ENCODE results near the gene MPRIP.

- no peak for TF ChIP-seq POLR2A (IDR thresholded peaks at IDR 0.05)
- TF ChIP-seq, protein P1, sequence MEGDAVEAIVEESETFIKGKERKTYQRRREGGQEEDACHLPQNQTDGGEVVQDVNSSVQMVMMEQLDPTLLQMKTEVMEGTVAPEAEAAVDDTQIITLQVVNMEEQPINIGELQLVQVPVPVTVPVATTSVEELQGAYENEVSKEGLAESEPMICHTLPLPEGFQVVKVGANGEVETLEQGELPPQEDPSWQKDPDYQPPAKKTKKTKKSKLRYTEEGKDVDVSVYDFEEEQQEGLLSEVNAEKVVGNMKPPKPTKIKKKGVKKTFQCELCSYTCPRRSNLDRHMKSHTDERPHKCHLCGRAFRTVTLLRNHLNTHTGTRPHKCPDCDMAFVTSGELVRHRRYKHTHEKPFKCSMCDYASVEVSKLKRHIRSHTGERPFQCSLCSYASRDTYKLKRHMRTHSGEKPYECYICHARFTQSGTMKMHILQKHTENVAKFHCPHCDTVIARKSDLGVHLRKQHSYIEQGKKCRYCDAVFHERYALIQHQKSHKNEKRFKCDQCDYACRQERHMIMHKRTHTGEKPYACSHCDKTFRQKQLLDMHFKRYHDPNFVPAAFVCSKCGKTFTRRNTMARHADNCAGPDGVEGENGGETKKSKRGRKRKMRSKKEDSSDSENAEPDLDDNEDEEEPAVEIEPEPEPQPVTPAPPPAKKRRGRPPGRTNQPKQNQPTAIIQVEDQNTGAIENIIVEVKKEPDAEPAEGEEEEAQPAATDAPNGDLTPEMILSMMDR (IDR thresholded peaks at IDR 0.05), result no peak
These were observed 111.5 kb downstream of the MPRIP start for GRCh38 chr17:17153709-17154108.

All from body of pancreas (tissue), 4 donors.